B cell (primary cell): ENCODE data around the gene ADAR.

Source experiments
- EZH2 ChIP-seq: IDR thresholded peaks from 2 replicates; pipeline ENCODE4 v1.6.1; 2012; ENCODE audit warnings: borderline replicate concordance, low read depth, mild to moderate bottlenecking, moderate library complexity, low read length; ENCODE audit not compliant: insufficient read depth, poor library complexity, severe bottlenecking
- TF ChIP-seq, protein P1 (sequence below): fragments of 200-600 bp; IDR thresholded peaks from one replicate; pipeline ENCODE4 v1.8.0; 2022; ENCODE audit warnings: antibody characterized with exemption, mild to moderate bottlenecking

GRCh38 chr1:154553056-154554030, 54.6 kb downstream of the ADAR start:
- TF ChIP-seq, protein P1, sequence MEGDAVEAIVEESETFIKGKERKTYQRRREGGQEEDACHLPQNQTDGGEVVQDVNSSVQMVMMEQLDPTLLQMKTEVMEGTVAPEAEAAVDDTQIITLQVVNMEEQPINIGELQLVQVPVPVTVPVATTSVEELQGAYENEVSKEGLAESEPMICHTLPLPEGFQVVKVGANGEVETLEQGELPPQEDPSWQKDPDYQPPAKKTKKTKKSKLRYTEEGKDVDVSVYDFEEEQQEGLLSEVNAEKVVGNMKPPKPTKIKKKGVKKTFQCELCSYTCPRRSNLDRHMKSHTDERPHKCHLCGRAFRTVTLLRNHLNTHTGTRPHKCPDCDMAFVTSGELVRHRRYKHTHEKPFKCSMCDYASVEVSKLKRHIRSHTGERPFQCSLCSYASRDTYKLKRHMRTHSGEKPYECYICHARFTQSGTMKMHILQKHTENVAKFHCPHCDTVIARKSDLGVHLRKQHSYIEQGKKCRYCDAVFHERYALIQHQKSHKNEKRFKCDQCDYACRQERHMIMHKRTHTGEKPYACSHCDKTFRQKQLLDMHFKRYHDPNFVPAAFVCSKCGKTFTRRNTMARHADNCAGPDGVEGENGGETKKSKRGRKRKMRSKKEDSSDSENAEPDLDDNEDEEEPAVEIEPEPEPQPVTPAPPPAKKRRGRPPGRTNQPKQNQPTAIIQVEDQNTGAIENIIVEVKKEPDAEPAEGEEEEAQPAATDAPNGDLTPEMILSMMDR, result no peak
- no peak for TF ChIP-seq EZH2
